GM12872 (cell line): Measurements from ENCODE around the gene LBHD1.

Experiments used
- TF ChIP-seq, protein P1 (sequence below): IDR thresholded peaks from 3 replicates; pipeline ENCODE4 v1.5.1; 2011; ENCODE audit warnings: low read depth, mild to moderate bottlenecking, low read length, moderate library complexity; ENCODE audit not compliant: insufficient read depth

Gene LBHD1

GRCh38 chr11:62676698-62677097 lies 4.6 kb upstream of the LBHD1 start:
- TF ChIP-seq, protein P1, sequence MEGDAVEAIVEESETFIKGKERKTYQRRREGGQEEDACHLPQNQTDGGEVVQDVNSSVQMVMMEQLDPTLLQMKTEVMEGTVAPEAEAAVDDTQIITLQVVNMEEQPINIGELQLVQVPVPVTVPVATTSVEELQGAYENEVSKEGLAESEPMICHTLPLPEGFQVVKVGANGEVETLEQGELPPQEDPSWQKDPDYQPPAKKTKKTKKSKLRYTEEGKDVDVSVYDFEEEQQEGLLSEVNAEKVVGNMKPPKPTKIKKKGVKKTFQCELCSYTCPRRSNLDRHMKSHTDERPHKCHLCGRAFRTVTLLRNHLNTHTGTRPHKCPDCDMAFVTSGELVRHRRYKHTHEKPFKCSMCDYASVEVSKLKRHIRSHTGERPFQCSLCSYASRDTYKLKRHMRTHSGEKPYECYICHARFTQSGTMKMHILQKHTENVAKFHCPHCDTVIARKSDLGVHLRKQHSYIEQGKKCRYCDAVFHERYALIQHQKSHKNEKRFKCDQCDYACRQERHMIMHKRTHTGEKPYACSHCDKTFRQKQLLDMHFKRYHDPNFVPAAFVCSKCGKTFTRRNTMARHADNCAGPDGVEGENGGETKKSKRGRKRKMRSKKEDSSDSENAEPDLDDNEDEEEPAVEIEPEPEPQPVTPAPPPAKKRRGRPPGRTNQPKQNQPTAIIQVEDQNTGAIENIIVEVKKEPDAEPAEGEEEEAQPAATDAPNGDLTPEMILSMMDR = no peak

GRCh38 chr11:62673196-62673525 lies 1.1 kb upstream of the LBHD1 start:
- TF ChIP-seq, protein P1 = no peak

DNA sequence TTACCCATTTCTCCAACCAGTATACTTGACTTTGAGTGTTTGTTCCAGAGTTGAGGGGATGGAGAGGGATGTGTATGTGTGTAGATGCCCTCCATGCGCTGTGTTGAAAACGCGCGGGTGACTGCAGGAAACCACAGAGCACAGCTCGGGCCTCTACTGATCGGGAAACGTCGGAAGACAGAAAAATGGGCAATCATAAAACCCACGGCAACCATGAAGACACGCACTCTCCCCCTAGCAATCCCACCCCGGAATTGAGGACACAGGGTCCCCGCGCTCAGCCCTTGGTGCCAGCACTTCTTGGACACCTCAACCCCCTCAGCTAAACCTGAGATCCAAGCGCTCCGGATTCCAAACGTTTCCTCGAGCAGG lies 845 bp downstream of the LBHD1 start:
- TF ChIP-seq, protein P1 = no peak

- TF ChIP-seq, protein P1 = no peak
These were observed 2.5 kb downstream of the LBHD1 start for GRCh38 chr11:62669420-62670161.

- TF ChIP-seq, protein P1 = no peak
These were observed 4.6 kb downstream of the LBHD1 start for GRCh38 chr11:62667460-62667859.

- TF ChIP-seq, protein P1 = no peak
These were observed 5.7 kb downstream of the LBHD1 start for GRCh38 chr11:62666259-62666926.

DNA sequence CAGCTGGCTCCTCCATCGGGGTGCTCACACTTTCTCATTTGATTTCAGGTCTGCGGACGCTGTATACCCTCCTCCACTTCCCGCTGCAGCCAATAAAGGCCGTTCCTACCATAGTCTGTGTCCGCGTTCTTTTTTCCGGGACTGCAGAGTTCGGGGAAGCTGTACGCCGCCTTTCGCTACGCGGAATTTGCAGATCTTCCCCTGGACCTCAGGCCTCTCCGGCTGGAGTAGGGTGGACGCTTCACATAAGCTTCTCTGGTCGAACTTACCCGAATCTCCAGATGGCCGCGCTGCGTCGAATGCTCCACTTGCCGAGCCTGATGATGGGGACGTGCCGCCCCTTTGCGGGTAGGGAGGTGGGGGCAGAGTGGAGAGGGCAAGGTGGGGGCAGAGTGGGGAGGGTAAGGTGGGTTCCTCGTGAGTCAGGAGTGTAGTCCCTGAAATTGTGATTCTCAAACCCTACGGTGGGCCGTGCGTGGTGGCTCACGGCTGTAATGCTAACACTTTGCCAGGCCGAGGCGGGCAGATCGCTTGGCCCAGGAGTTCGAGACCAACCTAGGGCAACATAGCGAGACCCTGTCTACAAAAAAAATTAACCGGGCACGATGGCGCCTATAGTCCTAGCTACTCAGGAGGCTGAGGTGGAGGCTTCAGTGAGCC lies 6.3 kb downstream of the LBHD1 start:
- TF ChIP-seq, protein P1 = no peak
